B cell (primary cell): ENCODE results near the gene WDR82.

ENCODE experiments used
- CTCF ChIP-seq: fragments of 200-600 bp; IDR thresholded peaks from one replicate; pipeline ENCODE4 v1.8.0; 2022; ENCODE audit warnings: antibody characterized with exemption, mild to moderate bottlenecking
- EZH2 ChIP-seq: IDR thresholded peaks from 2 replicates; pipeline ENCODE4 v1.6.1; 2012; ENCODE audit warnings: borderline replicate concordance, low read depth, mild to moderate bottlenecking, moderate library complexity, low read length; ENCODE audit not compliant: insufficient read depth, poor library complexity, severe bottlenecking

- TF ChIP-seq CTCF (no peak), EZH2 (no peak)
These were observed 41.6 kb upstream of the WDR82 start for GRCh38 chr3:52319921-52320595.
